Small intestine (tissue), 16 donors: ENCODE data around the gene TMEM63B. TPM values are rescaled to one million over a fixed set of nuclear protein-coding genes. Genes with fewer than 3 reads are reported as not detected.
A peak's percentile ranks its signal among the peaks of the same experiment; 100 is the strongest.

ENCODE experiments used
- DNase-seq, 2 donors: peaks; one replicate each; pipeline versions ENCODE4 v3.0.0 to v3.0.0-alpha.2; 2013
- FAIRE-seq: peaks from 2 replicates; lab custom pipeline; 2012; peaks lifted over from hg19 to GRCh38; lab: Jason Lieb, UNC
- H3K27ac ChIP-seq, 3 donors: one replicate each; pipeline ENCODE4 v1.5.1; 2013; ENCODE audit warnings: low read length in 2 of 3, mild to moderate bottlenecking in 2 of 3, control low read depth in 1 of 3, inconsistent platforms in 1 of 3, low read depth in 1 of 3, moderate library complexity in 1 of 3
- H3K27me3 ChIP-seq, 3 donors: one replicate each; pipeline ENCODE4 v1.6.1; 2013; ENCODE audit warnings: low read length in 3 of 3, inconsistent platforms in 1 of 3; ENCODE audit not compliant: control insufficient read depth in 3 of 3, insufficient read depth in 3 of 3
- H3K36me3 ChIP-seq, 3 donors: one replicate each; pipeline ENCODE4 v1.6.1; 2013; ENCODE audit warnings: low read length in 3 of 3, inconsistent platforms in 1 of 3, low read depth in 1 of 3, mild to moderate bottlenecking in 1 of 3, moderate library complexity in 1 of 3; ENCODE audit not compliant: control insufficient read depth in 3 of 3, insufficient read depth in 2 of 3
- H3K4me1 ChIP-seq, 3 donors: one replicate each; pipeline ENCODE4 v1.6.1; 2013; ENCODE audit warnings: low read length in 2 of 3, inconsistent platforms in 1 of 3, low read depth in 1 of 3, mild to moderate bottlenecking in 1 of 3, moderate library complexity in 1 of 3; ENCODE audit not compliant: control insufficient read depth in 3 of 3, insufficient read depth in 2 of 3
- H3K4me3 ChIP-seq, 3 donors: one replicate each; pipeline ENCODE4 v1.5.1; 2013; ENCODE audit warnings: low read length in 3 of 3, control low read depth in 1 of 3, inconsistent platforms in 1 of 3, low read depth in 1 of 3, mild to moderate bottlenecking in 1 of 3, moderate library complexity in 1 of 3
- H3K9me3 ChIP-seq, 2 donors: one replicate each; pipeline ENCODE4 v1.6.1; 2013; ENCODE audit warnings: low read depth in 1 of 2, low read length in 1 of 2; ENCODE audit not compliant: control insufficient read depth in 2 of 2, insufficient read depth in 1 of 2
- WGBS, 3 donors: extraction: QIAGEN DNeasy Blood & Tissue Kit; methylation state at CpG; one replicate each; pipeline ENCODE4 v1.1.7; 2013; 5-methylcytosine and 5-hydroxymethylcytosine counted together
- long read RNA-seq, 10 donors: transcript quantifications; one replicate each; lab custom pipeline, GENCODE V29; 2026
- polyA plus RNA-seq, 4 donors: library from polyadenylated mRNA; stranded (reverse) in 3 of 4; unstranded in 1 of 4; fragments of 200-250 nt in 3 of 4; fragments of 120-200 nt in 1 of 4; gene quantifications; one replicate each; pipeline versions ENCODE4 v1.2.1 to v1.2.3, GENCODE V29; 2013
- donor health status: healthy with polysubstance abuse.
- donor health status: control.
- donor health status: control.
- donor health status: Bipolar disorder and iron deficiency.
- donor health status: healthy.

Gene TMEM63B
- 10 to 100 TPM; 13.2 to 33.9 (median 25.6) TPM for polyA plus RNA-seq
- long read RNA-seq, donor 1: 0 reads
- long read RNA-seq, donor 2: 0 reads
- long read RNA-seq, donor 3: 0 reads
- long read RNA-seq, donor 4: 0 reads
- long read RNA-seq, donor 5: 0 reads
- long read RNA-seq, donor 6: 0 reads
- long read RNA-seq, donor 7, partial matches to known transcripts: 9 of 10 reads
- long read RNA-seq, donor 7, other reads (novel, unspliced or antisense): 0 of 10 reads
- long read RNA-seq, donor 8, partial matches to known transcripts: 0 of 1 reads
- long read RNA-seq, donor 8, other reads (novel, unspliced or antisense): 0 of 1 reads
- long read RNA-seq, donor 9: 0 reads
- long read RNA-seq, donor 10, partial matches to known transcripts: 0 of 1 reads
- long read RNA-seq, donor 10, other reads (novel, unspliced or antisense): 0 of 1 reads

DNA sequence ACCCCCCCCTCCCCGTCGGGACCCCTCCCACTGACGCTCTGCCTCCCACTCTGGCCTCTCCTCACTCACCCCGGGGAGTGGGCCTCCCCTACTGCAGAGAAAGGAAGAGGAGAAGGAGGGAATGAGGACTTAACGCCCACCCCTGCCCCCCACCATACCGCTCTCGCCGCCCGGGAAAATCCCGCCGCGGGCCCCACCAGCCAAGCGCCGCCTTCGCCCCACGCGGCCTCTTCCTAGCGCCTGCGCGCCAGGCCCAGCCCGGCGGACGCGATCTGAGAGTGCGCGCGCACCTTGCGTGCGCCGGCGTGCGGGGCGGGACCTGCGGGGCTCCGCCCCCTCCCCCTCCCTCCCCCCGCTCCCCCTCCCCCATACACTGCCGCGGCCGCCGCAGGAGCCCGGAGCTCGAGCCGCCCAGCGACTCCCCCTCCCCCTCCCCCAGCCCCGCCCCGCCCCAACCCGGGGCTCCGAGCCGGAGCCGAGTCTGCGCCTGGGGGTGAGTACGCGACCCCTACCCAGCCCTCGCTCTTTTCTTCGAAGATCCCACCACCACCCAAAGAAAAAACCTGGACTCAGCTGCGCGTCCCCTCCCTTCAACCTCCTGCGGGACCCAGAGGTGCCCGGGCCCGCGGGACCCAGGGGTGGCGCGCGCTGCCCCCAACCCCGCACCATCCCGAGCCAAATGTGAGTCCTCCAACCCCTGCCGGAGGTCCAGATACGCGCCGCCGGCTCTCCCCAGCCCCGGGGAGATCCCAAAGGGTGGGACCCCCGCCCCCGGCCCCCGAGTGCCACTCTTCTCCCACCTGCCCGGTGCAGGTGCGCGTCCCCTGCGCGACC, at the start of gene TMEM63B, which contains the start of gene MRPL14:
Gene TMEM63B (plus strand): TSS at position 369 of the 834 bp plus-strand sequence. CDS start 7,031 bp downstream, outside the sequence.
Gene MRPL14 (minus strand): TSS at position 267 of the 834 bp plus-strand sequence. CDS start 10,841 bp downstream, outside the sequence.
- Histone ChIP-seq H3K27me3 (no peaks in the 10 kb centered on the region), H3K9me3 (no peaks in the 10 kb centered on the region), H3K4me3 (peak within 1 kb of the TSS; percentile 86 to 95 (median 91)), H3K27ac (peak within 1 kb of the TSS; percentile 84 to 89 (median 86)), H3K36me3 (peaks cover 0 to 2% (median 0%) of the 10 kb centered on the region in 3 donors), H3K4me1 (peaks cover 2 to 48% (median 13%) of the 10 kb centered on the region in 3 donors)
- 0 to 1% (median 1%) methylated on average over 22 to 69 of the region's 80 CpGs for WGBS, 3 donors
- peak; percentile 87 to 94 for DNase-seq
- FAIRE-seq: no peak

- H3K4me3 ChIP-seq: no peak overlapping the region
- H3K9me3 ChIP-seq: no peaks in the 10 kb centered on the region
- 70 to 87% (median 83%) methylated on average over 6 of the region's 6 CpGs for WGBS, 3 donors
- peaks cover 4 to 44% (median 5%) of the 10 kb centered on the region in 3 donors for H3K4me1 ChIP-seq
- DNase-seq (no peak), FAIRE-seq (no peak)
- no peaks in the 10 kb centered on the region for H3K36me3 ChIP-seq
- no peaks in the 10 kb centered on the region for H3K27me3 ChIP-seq
- no peak overlapping the region for H3K27ac ChIP-seq
These were observed 49.0 kb upstream of the TMEM63B start for GRCh38 chr6:44078219-44078826.

GRCh38 chr6:44078827-44079671, 48.3 kb upstream of the TMEM63B start:
- H3K27ac ChIP-seq: no peak overlapping the region
- H3K27me3 ChIP-seq: no peaks in the 10 kb centered on the region
- H3K4me3 ChIP-seq: no peak overlapping the region
- 12 to 25% (median 23%) methylated on average over 8 of the region's 8 CpGs for WGBS, 3 donors
- no peaks in the 10 kb centered on the region for H3K36me3 ChIP-seq
- H3K4me1 ChIP-seq: peaks cover 0 to 38% (median 4%) of the 10 kb centered on the region in 3 donors
- FAIRE-seq (no peak), DNase-seq (peak; percentile 86 to 90)
- no peaks in the 10 kb centered on the region for H3K9me3 ChIP-seq

- H3K27ac ChIP-seq: no peak overlapping the region
- peaks cover 0 to 32% (median 4%) of the 10 kb centered on the region in 3 donors for H3K4me1 ChIP-seq
- WGBS, 3 donors: 79 to 88% (median 82%) methylated on average over 3 of the region's 3 CpGs
- H3K4me3 ChIP-seq: no peak overlapping the region
- H3K36me3 ChIP-seq: no peaks in the 10 kb centered on the region
- H3K9me3 ChIP-seq: no peaks in the 10 kb centered on the region
- no peaks in the 10 kb centered on the region for H3K27me3 ChIP-seq
- DNase-seq (no peak), FAIRE-seq (no peak)
These were observed 47.7 kb upstream of the TMEM63B start for GRCh38 chr6:44079672-44080071.

DNA sequence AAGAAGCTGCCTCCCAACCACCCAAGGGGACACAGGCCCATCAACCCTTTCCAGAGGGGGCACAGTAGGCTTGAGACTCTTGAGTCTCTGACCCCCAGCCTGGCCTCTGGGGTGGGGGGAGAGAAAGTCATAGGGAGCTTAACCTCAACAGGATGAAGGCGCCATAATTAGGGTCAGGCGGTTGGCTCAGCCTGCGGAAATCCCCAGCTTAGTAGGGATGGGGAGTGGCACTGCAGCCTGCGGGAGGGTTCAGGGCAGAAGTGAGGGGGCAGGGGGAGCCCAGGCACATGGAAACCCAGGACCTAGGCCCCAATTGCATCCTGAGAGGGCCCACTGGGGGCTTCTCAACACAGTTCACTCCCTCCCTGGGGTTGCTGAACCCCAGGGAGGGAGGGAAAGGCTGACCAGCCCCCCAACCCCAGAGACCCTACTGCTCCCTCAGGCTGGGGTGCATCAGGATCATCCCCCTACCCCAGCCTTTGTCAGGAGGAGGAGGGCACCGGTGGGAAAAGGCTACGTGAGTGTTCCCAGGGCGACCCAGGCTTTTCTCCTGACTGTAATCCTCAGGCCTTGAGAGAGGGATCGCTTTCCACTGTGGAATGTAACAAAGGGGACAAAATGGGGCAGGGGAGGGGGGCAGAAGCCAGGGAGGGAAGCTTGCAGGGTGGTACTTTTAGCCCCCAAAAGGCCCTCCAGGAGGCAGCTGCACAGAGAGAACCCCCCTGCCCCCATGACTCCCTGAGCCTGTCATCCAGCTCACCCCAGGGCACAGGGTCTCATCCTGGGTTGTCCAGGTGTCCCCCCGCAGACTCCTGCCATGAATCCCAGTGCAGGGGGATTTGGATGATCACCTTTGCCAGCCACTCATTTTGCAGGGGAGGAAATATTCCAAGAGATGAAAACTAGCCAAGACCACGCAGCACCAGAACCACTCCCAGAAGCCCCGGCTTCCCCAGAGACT, 46.5 kb upstream of the TMEM63B start:
- 76 to 85% (median 76%) methylated on average over 11 of the region's 11 CpGs for WGBS, 3 donors
- no peak for DNase-seq

GRCh38 chr6:44081753-44082152, 45.6 kb upstream of the TMEM63B start:
- FAIRE-seq (no peak), DNase-seq (no peak)
- Histone ChIP-seq H3K27ac (no peak overlapping the region), H3K36me3 (no peaks in the 10 kb centered on the region), H3K27me3 (no peaks in the 10 kb centered on the region), H3K4me3 (no peak overlapping the region), H3K4me1 (peaks cover 0 to 18% (median 0%) of the 10 kb centered on the region in 3 donors), H3K9me3 (no peaks in the 10 kb centered on the region)
- 87% methylated on average over 6 of the region's 6 CpGs for WGBS, 3 donors

More for the DNA sequence above, 46.5 kb upstream of the TMEM63B start:
- Histone ChIP-seq H3K36me3 (no peaks in the 10 kb centered on the region), H3K9me3 (no peaks in the 10 kb centered on the region), H3K27me3 (no peaks in the 10 kb centered on the region), H3K27ac (no peak overlapping the region), H3K4me1 (peaks cover 0 to 25% (median 4%) of the 10 kb centered on the region in 3 donors), H3K4me3 (no peak overlapping the region)
- FAIRE-seq: no peak

DNA sequence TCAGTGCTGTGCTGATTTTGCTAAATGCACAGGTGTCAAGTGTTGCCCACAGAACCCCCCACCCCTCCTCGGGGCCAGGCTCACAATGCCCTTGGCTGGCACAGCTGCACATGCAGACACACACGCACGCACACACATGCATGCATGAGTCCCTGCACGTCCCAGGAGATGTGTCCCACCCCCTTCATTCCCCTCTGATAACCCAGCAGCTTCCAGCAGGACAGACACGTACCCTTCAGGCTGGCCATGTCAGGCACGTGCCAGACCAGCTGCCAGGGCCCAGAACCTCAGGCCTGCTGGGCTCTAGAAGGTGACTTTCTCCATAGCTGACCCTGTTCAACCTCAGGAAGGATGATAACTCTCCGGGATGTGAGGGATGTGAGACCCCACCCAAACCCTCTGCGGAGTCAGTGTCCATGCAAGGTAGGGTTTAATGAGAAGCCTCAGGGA, 44.5 kb upstream of the TMEM63B start:
- Histone ChIP-seq H3K27ac (no peak overlapping the region), H3K4me1 (peaks cover 0 to 16% (median 0%) of the 10 kb centered on the region in 3 donors), H3K27me3 (no peaks in the 10 kb centered on the region), H3K9me3 (no peaks in the 10 kb centered on the region), H3K36me3 (no peaks in the 10 kb centered on the region), H3K4me3 (no peak overlapping the region)
- DNase-seq: no peak
- FAIRE-seq: no peak
- WGBS, 3 donors: 81 to 88% (median 83%) methylated on average over 8 of the region's 8 CpGs
